Measurements from ENCODE around the gene DNMBP. TPM values are rescaled to one million over a fixed set of nuclear protein-coding genes. Genes with fewer than 3 reads are reported as not detected.

The DNMBP gene
- total and polyA plus RNA-seq, 2 experiments from 2014 or later = 13.9 to 18.2 TPM

DNA sequence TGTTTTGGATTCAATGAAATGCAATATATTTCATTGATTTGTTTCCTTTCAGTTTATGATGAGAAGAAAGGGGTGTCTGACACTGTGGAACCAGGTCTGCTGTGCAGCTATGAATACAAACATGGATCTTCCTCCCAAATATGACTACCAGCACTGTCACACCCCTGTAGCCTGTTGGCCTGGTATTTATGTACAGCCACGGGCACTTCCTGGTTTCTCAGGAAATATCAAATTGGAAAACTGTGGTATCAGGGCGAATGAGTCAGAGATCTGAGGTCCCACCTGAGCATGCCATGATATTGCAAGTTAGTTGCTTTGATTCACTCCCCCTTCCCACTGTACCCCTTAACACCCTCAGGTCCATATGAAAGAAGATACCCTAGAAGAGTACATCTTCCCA, 87.8 kb downstream of the DNMBP start:
- Histone ChIP-seq H4K20me1 (ENCODE audit: insufficient read depth, poor library complexity, severe bottlenecking) (peaks cover 8% of the 10 kb centered on the region), H3K4me1 (ENCODE audit: insufficient read depth) (peaks cover 28% of the 10 kb centered on the region), H3K4me3 (no peak overlapping the region), H3K4me2 (no peak overlapping the region), H3K27ac (no peak overlapping the region), H3K79me2 (peaks cover 96% of the 10 kb centered on the region), H3K9me3 (ENCODE audit: low read depth) (no peaks in the 10 kb centered on the region), H2AFZ (no peak overlapping the region), H3K9me2 (replicated peaks; ENCODE audit: insufficient read depth) (no peaks in the 10 kb centered on the region), H3K36me3 (replicated peaks; ENCODE audit: insufficient read depth, low read depth) (no peaks in the 10 kb centered on the region), H3K27me3 (no peaks in the 10 kb centered on the region)
- DNase-seq (ENCODE audit: low spot score) = no peak
- WGBS (ENCODE audit: low lambda C conversion rate, missing lambda C conversion rate) = 77% methylated on average over 2 of the region's 2 CpGs
- TF ChIP-seq EZH2 (IDR thresholded peaks at IDR 0.05; ENCODE audit: borderline replicate concordance) = no peak
- TF ChIP-seq, protein P1, sequence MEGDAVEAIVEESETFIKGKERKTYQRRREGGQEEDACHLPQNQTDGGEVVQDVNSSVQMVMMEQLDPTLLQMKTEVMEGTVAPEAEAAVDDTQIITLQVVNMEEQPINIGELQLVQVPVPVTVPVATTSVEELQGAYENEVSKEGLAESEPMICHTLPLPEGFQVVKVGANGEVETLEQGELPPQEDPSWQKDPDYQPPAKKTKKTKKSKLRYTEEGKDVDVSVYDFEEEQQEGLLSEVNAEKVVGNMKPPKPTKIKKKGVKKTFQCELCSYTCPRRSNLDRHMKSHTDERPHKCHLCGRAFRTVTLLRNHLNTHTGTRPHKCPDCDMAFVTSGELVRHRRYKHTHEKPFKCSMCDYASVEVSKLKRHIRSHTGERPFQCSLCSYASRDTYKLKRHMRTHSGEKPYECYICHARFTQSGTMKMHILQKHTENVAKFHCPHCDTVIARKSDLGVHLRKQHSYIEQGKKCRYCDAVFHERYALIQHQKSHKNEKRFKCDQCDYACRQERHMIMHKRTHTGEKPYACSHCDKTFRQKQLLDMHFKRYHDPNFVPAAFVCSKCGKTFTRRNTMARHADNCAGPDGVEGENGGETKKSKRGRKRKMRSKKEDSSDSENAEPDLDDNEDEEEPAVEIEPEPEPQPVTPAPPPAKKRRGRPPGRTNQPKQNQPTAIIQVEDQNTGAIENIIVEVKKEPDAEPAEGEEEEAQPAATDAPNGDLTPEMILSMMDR (IDR thresholded peaks at IDR 0.05; ENCODE audit: poor library complexity) = no peak
- TF ChIP-seq EZH2phosphoT487 (IDR thresholded peaks at IDR 0.05; ENCODE audit: low read depth, severe bottlenecking, unreplicated experiment) = no peak

DNA sequence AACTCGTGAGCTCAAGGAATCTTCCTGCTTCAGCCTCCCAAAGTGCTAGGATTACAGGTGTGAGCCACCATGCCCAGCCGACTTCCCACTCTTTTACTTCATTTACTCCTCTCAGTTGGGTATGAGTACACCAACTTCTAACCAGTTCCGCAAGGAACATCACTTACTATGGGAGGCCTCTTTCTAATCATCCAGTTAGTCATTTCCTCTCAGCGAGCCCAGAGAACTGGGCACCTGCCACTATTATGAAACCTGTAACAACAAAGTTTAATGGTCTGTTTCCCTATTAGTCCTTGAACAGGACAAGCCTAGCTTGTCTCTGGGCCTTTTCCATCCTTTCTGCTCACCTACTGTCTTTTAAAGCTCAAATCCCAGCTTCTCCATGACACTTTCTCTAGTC, 88.8 kb downstream of the DNMBP start:
- no peak overlapping the region for H3K4me3 ChIP-seq
- H3K27me3 ChIP-seq = no peaks in the 10 kb centered on the region
- H3K27ac ChIP-seq = peak overlapping the region; percentile 72
- H4K20me1 ChIP-seq (ENCODE audit: insufficient read depth, poor library complexity, severe bottlenecking) = peaks cover 8% of the 10 kb centered on the region
- H3K4me1 ChIP-seq (ENCODE audit: insufficient read depth) = peaks cover 28% of the 10 kb centered on the region
- H3K9me2 ChIP-seq (replicated peaks; ENCODE audit: insufficient read depth) = no peaks in the 10 kb centered on the region
- H3K36me3 ChIP-seq (replicated peaks; ENCODE audit: insufficient read depth, low read depth) = no peaks in the 10 kb centered on the region
- WGBS (ENCODE audit: low lambda C conversion rate, missing lambda C conversion rate) = 87% methylated on average over 4 of the region's 4 CpGs
- no peaks in the 10 kb centered on the region for H3K9me3 ChIP-seq (ENCODE audit: low read depth)
- TF ChIP-seq EZH2 (IDR thresholded peaks at IDR 0.05; ENCODE audit: borderline replicate concordance) (no peak), EZH2phosphoT487 (IDR thresholded peaks at IDR 0.05; ENCODE audit: low read depth, severe bottlenecking, unreplicated experiment) (no peak)
- TF ChIP-seq, protein P1 (IDR thresholded peaks at IDR 0.05; ENCODE audit: poor library complexity) = no peak
- peak overlapping the region; percentile 41 for H3K4me2 ChIP-seq
- H2AFZ ChIP-seq = no peak overlapping the region
- H3K79me2 ChIP-seq = peaks cover 96% of the 10 kb centered on the region
- DNase-seq (ENCODE audit: low spot score) = no peak

DNA sequence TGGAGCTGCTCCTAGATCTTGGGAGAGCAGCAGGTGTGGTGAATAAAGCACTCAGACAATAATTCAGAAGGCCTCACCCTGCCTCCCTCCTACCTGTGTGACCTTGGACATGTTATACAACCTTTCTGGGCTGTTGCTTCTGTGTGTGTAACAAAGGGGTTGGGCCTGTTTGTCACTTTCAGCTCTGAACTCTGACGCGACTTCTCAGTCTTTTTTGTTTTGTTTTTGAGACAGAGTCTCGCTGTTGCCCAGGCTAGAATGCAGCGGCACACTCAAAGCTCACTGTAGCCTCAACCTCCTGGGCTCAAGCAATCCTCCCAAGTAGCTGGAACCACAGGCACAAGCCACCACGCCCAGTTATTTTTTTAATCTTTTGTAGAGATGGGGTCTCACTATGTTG, 89.3 kb downstream of the DNMBP start:
- peaks cover 8% of the 10 kb centered on the region for H4K20me1 ChIP-seq (ENCODE audit: insufficient read depth, poor library complexity, severe bottlenecking)
- DNase-seq (ENCODE audit: low spot score) = no peak
- H3K27me3 ChIP-seq = no peaks in the 10 kb centered on the region
- peak overlapping the region; percentile 72 for H3K27ac ChIP-seq
- H3K4me3 ChIP-seq = no peak overlapping the region
- no peak overlapping the region for H2AFZ ChIP-seq
- peaks cover 28% of the 10 kb centered on the region for H3K4me1 ChIP-seq (ENCODE audit: insufficient read depth)
- no peaks in the 10 kb centered on the region for H3K36me3 ChIP-seq (replicated peaks; ENCODE audit: insufficient read depth, low read depth)
- peak overlapping the region; percentile 41 for H3K4me2 ChIP-seq
- H3K9me2 ChIP-seq (replicated peaks; ENCODE audit: insufficient read depth) = no peaks in the 10 kb centered on the region
- WGBS (ENCODE audit: low lambda C conversion rate, missing lambda C conversion rate) = 74% methylated on average over 5 of the region's 5 CpGs
- H3K9me3 ChIP-seq (ENCODE audit: low read depth) = no peaks in the 10 kb centered on the region
- H3K79me2 ChIP-seq = peaks cover 96% of the 10 kb centered on the region
- TF ChIP-seq EZH2phosphoT487 (IDR thresholded peaks at IDR 0.05; ENCODE audit: low read depth, severe bottlenecking, unreplicated experiment) (no peak), EZH2 (IDR thresholded peaks at IDR 0.05; ENCODE audit: borderline replicate concordance) (no peak)
- TF ChIP-seq, protein P1 (IDR thresholded peaks at IDR 0.05; ENCODE audit: poor library complexity) = no peak

All from hepatocyte (in vitro differentiated cells).